Nephron progenitor cell (in vitro differentiated cells): ENCODE measurements around the gene ASS1.
A peak's percentile ranks its signal among the peaks of the same experiment; 100 is the strongest.
"Not testable (repeated sequence)": the region's sequence is repeated elsewhere in the genome, so short reads cannot be mapped to it uniquely, and the experiment has no call there.

Source experiments
- DNase-seq: peaks from one replicate; pipeline ENCODE4 v3.0.0; 2021
- H3K27ac Mint-ChIP-seq: 2 replicates; pipeline ENCODE4 v1.8.0; 2021; ENCODE audit warnings: mild to moderate bottlenecking, moderate library complexity, mixed read lengths
- H3K27me3 Mint-ChIP-seq: 2 replicates; pipeline ENCODE4 v1.8.0; 2021; ENCODE audit warnings: mild to moderate bottlenecking, low read depth, mixed read lengths; ENCODE audit not compliant: poor library complexity
- H3K36me3 Mint-ChIP-seq: 2 replicates; pipeline ENCODE4 v1.8.0; 2021; ENCODE audit warnings: low read depth, mixed read lengths
- H3K4me1 Mint-ChIP-seq: 2 replicates; pipeline ENCODE4 v1.8.0; 2021; ENCODE audit warnings: mixed read lengths
- H3K4me3 Mint-ChIP-seq: 2 replicates; pipeline ENCODE4 v1.8.0; 2021; ENCODE audit warnings: mild to moderate bottlenecking, moderate library complexity, mixed read lengths
- H3K9me3 Mint-ChIP-seq: 2 replicates; pipeline ENCODE4 v1.8.0; 2021; ENCODE audit warnings: mild to moderate bottlenecking, moderate library complexity, mixed read lengths
- CTCF ChIP-seq: fragments of 200-600 bp; sonication (generic); IDR thresholded peaks from 2 replicates; pipeline ENCODE4 v1.5.0; 2021; ENCODE audit warnings: antibody characterized with exemption

The ASS1 gene

GRCh38 chr9:130433168-130433946 lies 11.4 kb upstream of the ASS1 start:
- Mint-ChIP-seq H3K4me3 (peak overlapping the region; percentile 64), H3K36me3 (no peaks in the 10 kb centered on the region), H3K4me1 (peaks cover 30% of the 10 kb centered on the region), H3K9me3 (peaks cover 4% of the 10 kb centered on the region), H3K27me3 (peaks cover 61% of the 10 kb centered on the region), H3K27ac (no peak overlapping the region)
- peak; percentile 76 for TF ChIP-seq CTCF
- peak; percentile 85 for DNase-seq

GRCh38 chr9:130433947-130434262 lies 10.9 kb upstream of the ASS1 start:
- Mint-ChIP-seq H3K36me3 (no peaks in the 10 kb centered on the region), H3K27ac (no peak overlapping the region), H3K4me1 (peaks cover 25% of the 10 kb centered on the region), H3K4me3 (peak overlapping the region; percentile 25), H3K27me3 (peaks cover 61% of the 10 kb centered on the region), H3K9me3 (peaks cover 4% of the 10 kb centered on the region)
- no peak for DNase-seq
- TF ChIP-seq CTCF = no peak

GRCh38 chr9:130434656-130435055 lies 10.1 kb upstream of the ASS1 start:
- H3K9me3 Mint-ChIP-seq, H3K36me3 Mint-ChIP-seq, H3K27ac Mint-ChIP-seq, H3K4me3 Mint-ChIP-seq, DNase-seq: not testable (repeated sequence)
- H3K4me1 Mint-ChIP-seq = peaks cover 20% of the 10 kb centered on the region
- peaks cover 67% of the 10 kb centered on the region for H3K27me3 Mint-ChIP-seq

- peaks cover 15% of the 10 kb centered on the region for H3K4me1 Mint-ChIP-seq
- peaks cover 15% of the 10 kb centered on the region for H3K36me3 Mint-ChIP-seq
- TF ChIP-seq CTCF = no peak
- DNase-seq = no peak
- H3K4me3 Mint-ChIP-seq = no peak overlapping the region
- H3K9me3 Mint-ChIP-seq = peaks cover 27% of the 10 kb centered on the region
- no peak overlapping the region for H3K27ac Mint-ChIP-seq
- H3K27me3 Mint-ChIP-seq = peaks cover 59% of the 10 kb centered on the region
Measured at GRCh38 chr9:130437011-130437789, 7.6 kb upstream of the ASS1 start.

- Mint-ChIP-seq H3K27me3 (peaks cover 53% of the 10 kb centered on the region), H3K27ac (no peak overlapping the region), H3K36me3 (peaks cover 15% of the 10 kb centered on the region), H3K4me1 (peaks cover 7% of the 10 kb centered on the region), H3K4me3 (no peak overlapping the region), H3K9me3 (peaks cover 29% of the 10 kb centered on the region)
- no peak for DNase-seq
- no peak for TF ChIP-seq CTCF
Measured at GRCh38 chr9:130438382-130438981, 6.3 kb upstream of the ASS1 start.

GRCh38 chr9:130441031-130441430 lies 3.7 kb upstream of the ASS1 start:
- DNase-seq = no peak
- H3K4me3 Mint-ChIP-seq = no peak overlapping the region

More at GRCh38 chr9:130441031-130441430, 3.7 kb upstream of the ASS1 start:
- Mint-ChIP-seq H3K36me3 (peaks cover 15% of the 10 kb centered on the region), H3K9me3 (peaks cover 29% of the 10 kb centered on the region), H3K27me3 (peaks cover 42% of the 10 kb centered on the region), H3K27ac (no peak overlapping the region), H3K4me1 (peaks cover 14% of the 10 kb centered on the region)
- no peak for TF ChIP-seq CTCF
